HCT116 (cell line): ENCODE data around the gene ATP2A3. TPM values are rescaled to one million over a fixed set of nuclear protein-coding genes. Genes with fewer than 3 reads are reported as not detected.

Source experiments
- ATAC-seq: fragments of 200-7000 bp; cut with Tn5 transposase; 2 replicates; pipeline ENCODE4 v1.9.1; 2020; ENCODE audit warnings: mild to moderate bottlenecking, moderate library complexity
- BruUV-seq: library from RNA; stranded (reverse); fragments of 400-500 nt; replicated peaks from 2 replicates; lab custom pipeline; 2021; lab: Mats Ljungman, UMichigan
- CTCF ChIA-PET: fragments of 300-600 bp; sonication (Branson Sonifier 250); formaldehyde crosslinking; loops from one replicate; lab custom pipeline; 2021; ENCODE audit warnings: antibody characterized with exemption; lab: Charles Lee
- POLR2A ChIA-PET: fragments of 300-600, 350-600 bp; sonication (Branson Sonifier 250); formaldehyde crosslinking; loops from one replicate; lab custom pipeline; 2021; ENCODE audit warnings: antibody characterized with exemption; lab: Charles Lee
- RAD21 ChIA-PET, 2 experiments: fragments of 300-600 bp; sonication (Branson Sonifier 250); formaldehyde crosslinking; loops; one replicate each; lab custom pipeline; 2023; ENCODE audit warnings: low total read pairs in 2 of 2; ENCODE audit not compliant: uncharacterized antibody in 2 of 2, unreplicated experiment in 2 of 2, low non-redundant PET in 1 of 2; lab: Charles Lee
- DNase-seq: peaks from one replicate; pipeline ENCODE4 v3.0.0-alpha.2; 2010; ENCODE audit warnings: low read depth, low spot score
- H2AFZ ChIP-seq: fragments of 200-600 bp; shearing (Covaris generic), sonication (generic); 2 replicates; pipeline ENCODE4 v1.6.1; 2017; ENCODE audit warnings: low read depth, mixed run types, mixed read lengths, antibody characterized with exemption, low read length; ENCODE audit not compliant: poor library complexity, severe bottlenecking
- H3K27ac ChIP-seq: 2 replicates; pipeline ENCODE4 v1.5.1; 2012; ENCODE audit warnings: low read depth, low read length
- H3K27me3 ChIP-seq: fragments of 200-600 bp; sonication (generic); 2 replicates; pipeline ENCODE4 v1.6.1; 2016; ENCODE audit warnings: mixed run types, low read length, mixed read lengths; ENCODE audit not compliant: insufficient read depth
- H3K36me3 ChIP-seq, 2 experiments: fragments of 200-500 bp in 1 of 2; fragments of 200-600 bp in 1 of 2; sonication (Bioruptor generic) in 1 of 2; sonication (generic) in 1 of 2; 2 replicates each; pipeline versions ENCODE4 v1.5.1 to v1.6.1; 2014 to 2016; ENCODE audit warnings: low read length in 2 of 2, inconsistent platforms in 1 of 2, mixed read lengths in 1 of 2, mixed run types in 1 of 2; ENCODE audit not compliant: insufficient read depth in 2 of 2, control insufficient read depth in 1 of 2
- H3K4me1 ChIP-seq, 2 experiments: fragments of 200-600 bp in 1 of 2; sonication (generic) in 1 of 2; 2 replicates each; pipeline versions ENCODE4 v1.5.1 to v1.6.1; 2012 to 2017; ENCODE audit warnings: low read length in 2 of 2, inconsistent platforms in 1 of 2, mild to moderate bottlenecking in 1 of 2, mixed read lengths in 1 of 2, mixed run types in 1 of 2, moderate library complexity in 1 of 2; ENCODE audit not compliant: insufficient read depth in 2 of 2, control insufficient read depth in 1 of 2
- H3K4me2 ChIP-seq: fragments of 200-600 bp; sonication (generic); 2 replicates; pipeline ENCODE4 v1.6.1; 2017; ENCODE audit warnings: mixed run types, low read length, mixed read lengths
- H3K4me3 ChIP-seq, 2 experiments: fragments of 200-600 bp in 1 of 2; sonication (generic) in 1 of 2; replicated peaks in 1 of 2; 2 replicates each; pipeline ENCODE4 v1.5.1; 2011 to 2016; ENCODE audit warnings: low read length in 2 of 2, control low read depth in 1 of 2, low read depth in 1 of 2, mild to moderate bottlenecking in 1 of 2, mixed read lengths in 1 of 2, mixed run types in 1 of 2
- H3K79me2 ChIP-seq: fragments of 200-600 bp; sonication (generic); 2 replicates; pipeline ENCODE4 v1.6.1; 2017; ENCODE audit warnings: mild to moderate bottlenecking, mixed run types, low read length, moderate library complexity, mixed read lengths; ENCODE audit not compliant: insufficient read depth
- H3K9ac ChIP-seq: fragments of 200-600 bp; sonication (generic); 2 replicates; pipeline ENCODE4 v1.6.1; 2016; ENCODE audit warnings: low read length, mixed read lengths
- H3K9me2 ChIP-seq: fragments of 200-600 bp; sonication (generic), shearing (Covaris generic); 2 replicates; pipeline ENCODE4 v1.6.1; 2017; ENCODE audit warnings: mixed run types, mild to moderate bottlenecking, moderate library complexity; ENCODE audit not compliant: insufficient read depth
- H3K9me3 ChIP-seq, 2 experiments: fragments of 200-500 bp in 1 of 2; fragments of 200-600 bp in 1 of 2; sonication (Bioruptor generic) in 1 of 2; sonication (generic) in 1 of 2; 2 replicates each; pipeline ENCODE4 v1.6.1; 2014 to 2017; ENCODE audit warnings: low read length in 2 of 2, mixed read lengths in 2 of 2, inconsistent platforms in 1 of 2, low read depth in 1 of 2, mild to moderate bottlenecking in 1 of 2, mixed run types in 1 of 2, moderate library complexity in 1 of 2; ENCODE audit not compliant: control insufficient read depth in 1 of 2, insufficient read depth in 1 of 2
- H4K20me1 ChIP-seq: fragments of 200-600 bp; sonication (generic), shearing (Covaris generic); 2 replicates; pipeline ENCODE4 v1.6.1; 2017; ENCODE audit warnings: mixed run types, mild to moderate bottlenecking, moderate library complexity; ENCODE audit not compliant: insufficient read depth
- CBX3 ChIP-seq: IDR thresholded peaks from 2 replicates; pipeline ENCODE4 v1.6.1; 2012; ENCODE audit warnings: low read depth
- EGR1 ChIP-seq: IDR thresholded peaks from 2 replicates; pipeline ENCODE4 v1.6.1; 2012; ENCODE audit warnings: low read depth
- ELF1 ChIP-seq: IDR thresholded peaks from 2 replicates; pipeline ENCODE4 v1.6.1; 2012; ENCODE audit warnings: low read depth, borderline replicate concordance
- EZH2 ChIP-seq: fragments of 200-600 bp; sonication (generic); IDR thresholded peaks from 2 replicates; pipeline ENCODE4 v1.6.1; 2017; ENCODE audit warnings: antibody characterized with exemption, mixed run types
- EZH2phosphoT487 ChIP-seq: fragments of 200-600 bp; IDR thresholded peaks from 2 replicates; pipeline ENCODE4 v1.6.1; 2018; ENCODE audit warnings: antibody characterized with exemption, borderline replicate concordance
- FOSL1 ChIP-seq: IDR thresholded peaks from 2 replicates; pipeline ENCODE4 v1.6.1; 2012; ENCODE audit warnings: low read depth
- JUND ChIP-seq: IDR thresholded peaks from 2 replicates; pipeline ENCODE4 v1.6.1; 2012
- MAX ChIP-seq: IDR thresholded peaks from 2 replicates; pipeline ENCODE4 v1.6.1; 2012
- POLR2A ChIP-seq: IDR thresholded peaks from 2 replicates; pipeline ENCODE4 v1.7.0; 2011; ENCODE audit warnings: borderline replicate concordance; ENCODE audit not compliant: insufficient read depth, insufficient read length; ENCODE audit errors: extremely low read depth
- POLR2AphosphoS5 ChIP-seq: IDR thresholded peaks from 2 replicates; pipeline ENCODE4 v1.6.1; 2011; ENCODE audit warnings: mild to moderate bottlenecking, low read depth, low read length, moderate library complexity
- SIN3A ChIP-seq: IDR thresholded peaks from 2 replicates; pipeline ENCODE4 v1.6.1; 2012; ENCODE audit warnings: low read depth
- SP1 ChIP-seq: IDR thresholded peaks from 2 replicates; pipeline ENCODE4 v1.6.1; 2012; ENCODE audit warnings: low read depth
- SRF ChIP-seq: IDR thresholded peaks from 2 replicates; pipeline ENCODE4 v1.6.1; 2012; ENCODE audit warnings: low read depth
- TCF7L2 ChIP-seq: IDR thresholded peaks from 2 replicates; pipeline ENCODE4 v1.7.0; 2011; ENCODE audit warnings: borderline replicate concordance, inconsistent platforms; ENCODE audit not compliant: insufficient read depth, insufficient read length; ENCODE audit errors: extremely low read depth
- YY1 ChIP-seq: IDR thresholded peaks from 2 replicates; pipeline ENCODE4 v1.6.1; 2011; ENCODE audit warnings: low read length, low read depth, moderate library complexity, mild to moderate bottlenecking; ENCODE audit not compliant: insufficient replicate concordance; ENCODE audit errors: extremely low read depth
- ZNF274 ChIP-seq: fragments of 200-500 bp; sonication (Bioruptor generic); IDR thresholded peaks from 2 replicates; pipeline ENCODE4 v1.6.1; 2014; ENCODE audit warnings: mild to moderate bottlenecking, low read depth, low read length, inconsistent platforms
- intact Hi-C: fragments of 100-400 bp; cut with micrococcal nuclease; formaldehyde crosslinking; loops from 2 replicates; pipeline ENCODE4 v1.10.0; 2022
- total RNA-seq: library from RNA; stranded (reverse); gene quantifications from one replicate; pipeline ENCODE4 v1.2.1, GENCODE V29; 2021; ENCODE audit not compliant: unreplicated experiment
- TF ChIP-seq, protein P1 (sequence below): IDR thresholded peaks from 2 replicates; pipeline ENCODE4 v1.6.1; 2012
- TF ChIP-seq, protein P2 (sequence below): IDR thresholded peaks from 2 replicates; pipeline ENCODE4 v1.6.1; 2011; ENCODE audit warnings: mild to moderate bottlenecking, low read length, moderate library complexity; ENCODE audit not compliant: insufficient replicate concordance; ENCODE audit errors: extremely low read depth
- TF ChIP-seq, protein P3 (sequence below): IDR thresholded peaks from 2 replicates; pipeline ENCODE4 v1.6.1; 2012; ENCODE audit warnings: low read depth

Gene ATP2A3
- total RNA-seq, 1 experiment from 2014 or later: 23.1 TPM

DNA sequence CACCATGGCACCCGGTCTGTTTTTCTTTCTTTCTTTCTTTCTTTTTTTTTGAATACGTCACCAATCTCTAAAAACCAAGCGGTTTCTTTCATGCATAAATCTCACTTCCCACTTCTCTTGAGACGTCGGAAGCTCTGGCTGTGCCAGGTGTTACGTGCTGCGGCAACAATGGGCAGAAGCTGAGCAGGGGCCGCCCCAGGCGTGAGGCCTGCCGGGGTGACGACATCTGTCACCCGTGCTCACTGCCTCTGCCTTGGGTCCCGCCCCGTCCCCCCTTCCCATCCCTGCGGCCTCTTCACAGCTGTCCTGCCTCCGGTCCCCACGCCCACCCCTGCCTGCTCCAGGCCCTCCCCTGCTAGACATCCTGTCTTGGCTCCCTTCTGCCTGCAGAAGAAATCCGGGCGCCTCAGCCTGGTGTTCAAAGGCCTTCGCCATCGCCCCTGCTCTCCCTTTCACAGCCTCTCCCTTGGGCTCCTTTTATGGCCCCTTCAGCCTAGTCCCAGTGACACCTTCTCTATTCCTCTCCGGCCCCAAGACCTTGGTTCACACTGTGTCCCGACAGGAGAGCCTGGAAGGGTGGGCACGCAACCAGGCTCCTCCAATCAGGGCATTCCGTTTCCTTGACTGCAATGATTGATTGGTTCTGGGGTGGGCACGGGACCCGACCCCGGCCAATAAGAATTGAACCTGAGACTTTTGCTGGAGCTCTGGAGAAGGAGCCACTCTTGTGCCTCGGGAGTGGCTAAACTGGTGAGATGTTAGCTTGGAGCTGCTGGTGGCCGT, 52.8 kb downstream of the ATP2A3 start:
- CTCF ChIA-PET: interaction anchor here (3.9 kb wide), 1 partner anchor 66 kb away, joined by 31 read pairs; the partner anchor contains the start of gene NCBP3
- ATAC-seq: no peak
- Histone ChIP-seq H3K9me2 (no peaks in the 10 kb centered on the region), H2AFZ (no peak overlapping the region), H3K4me2 (no peak overlapping the region), H3K27me3 (no peaks in the 10 kb centered on the region), H3K9ac (no peak overlapping the region), H4K20me1 (no peaks in the 10 kb centered on the region), H3K27ac (no peak overlapping the region), H3K9me3 (no peaks in the 10 kb centered on the region), H3K4me3 (no peak overlapping the region), H3K36me3 (no peaks in the 10 kb centered on the region), H3K4me1 (peaks cover 0 to 8% of the 10 kb centered on the region in 2 experiments; a peak in 2 of 4 replicates), H3K79me2 (no peaks in the 10 kb centered on the region)
- TF ChIP-seq JUND (no peak), POLR2A (no peak), TCF7L2 (no peak), EZH2phosphoT487 (no peak), ELF1 (no peak), SIN3A (no peak), MAX (no peak), EGR1 (no peak), POLR2AphosphoS5 (no peak), SP1 (no peak), SRF (no peak), ZNF274 (no peak), FOSL1 (no peak), EZH2 (no peak), YY1 (no peak), CBX3 (no peak)
- TF ChIP-seq, protein P1, sequence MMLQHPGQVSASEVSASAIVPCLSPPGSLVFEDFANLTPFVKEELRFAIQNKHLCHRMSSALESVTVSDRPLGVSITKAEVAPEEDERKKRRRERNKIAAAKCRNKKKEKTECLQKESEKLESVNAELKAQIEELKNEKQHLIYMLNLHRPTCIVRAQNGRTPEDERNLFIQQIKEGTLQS: no peak
- TF ChIP-seq, protein P2, sequence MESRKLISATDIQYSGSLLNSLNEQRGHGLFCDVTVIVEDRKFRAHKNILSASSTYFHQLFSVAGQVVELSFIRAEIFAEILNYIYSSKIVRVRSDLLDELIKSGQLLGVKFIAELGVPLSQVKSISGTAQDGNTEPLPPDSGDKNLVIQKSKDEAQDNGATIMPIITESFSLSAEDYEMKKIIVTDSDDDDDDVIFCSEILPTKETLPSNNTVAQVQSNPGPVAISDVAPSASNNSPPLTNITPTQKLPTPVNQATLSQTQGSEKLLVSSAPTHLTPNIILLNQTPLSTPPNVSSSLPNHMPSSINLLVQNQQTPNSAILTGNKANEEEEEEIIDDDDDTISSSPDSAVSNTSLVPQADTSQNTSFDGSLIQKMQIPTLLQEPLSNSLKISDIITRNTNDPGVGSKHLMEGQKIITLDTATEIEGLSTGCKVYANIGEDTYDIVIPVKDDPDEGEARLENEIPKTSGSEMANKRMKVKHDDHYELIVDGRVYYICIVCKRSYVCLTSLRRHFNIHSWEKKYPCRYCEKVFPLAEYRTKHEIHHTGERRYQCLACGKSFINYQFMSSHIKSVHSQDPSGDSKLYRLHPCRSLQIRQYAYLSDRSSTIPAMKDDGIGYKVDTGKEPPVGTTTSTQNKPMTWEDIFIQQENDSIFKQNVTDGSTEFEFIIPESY: no peak
- TF ChIP-seq, protein P3, sequence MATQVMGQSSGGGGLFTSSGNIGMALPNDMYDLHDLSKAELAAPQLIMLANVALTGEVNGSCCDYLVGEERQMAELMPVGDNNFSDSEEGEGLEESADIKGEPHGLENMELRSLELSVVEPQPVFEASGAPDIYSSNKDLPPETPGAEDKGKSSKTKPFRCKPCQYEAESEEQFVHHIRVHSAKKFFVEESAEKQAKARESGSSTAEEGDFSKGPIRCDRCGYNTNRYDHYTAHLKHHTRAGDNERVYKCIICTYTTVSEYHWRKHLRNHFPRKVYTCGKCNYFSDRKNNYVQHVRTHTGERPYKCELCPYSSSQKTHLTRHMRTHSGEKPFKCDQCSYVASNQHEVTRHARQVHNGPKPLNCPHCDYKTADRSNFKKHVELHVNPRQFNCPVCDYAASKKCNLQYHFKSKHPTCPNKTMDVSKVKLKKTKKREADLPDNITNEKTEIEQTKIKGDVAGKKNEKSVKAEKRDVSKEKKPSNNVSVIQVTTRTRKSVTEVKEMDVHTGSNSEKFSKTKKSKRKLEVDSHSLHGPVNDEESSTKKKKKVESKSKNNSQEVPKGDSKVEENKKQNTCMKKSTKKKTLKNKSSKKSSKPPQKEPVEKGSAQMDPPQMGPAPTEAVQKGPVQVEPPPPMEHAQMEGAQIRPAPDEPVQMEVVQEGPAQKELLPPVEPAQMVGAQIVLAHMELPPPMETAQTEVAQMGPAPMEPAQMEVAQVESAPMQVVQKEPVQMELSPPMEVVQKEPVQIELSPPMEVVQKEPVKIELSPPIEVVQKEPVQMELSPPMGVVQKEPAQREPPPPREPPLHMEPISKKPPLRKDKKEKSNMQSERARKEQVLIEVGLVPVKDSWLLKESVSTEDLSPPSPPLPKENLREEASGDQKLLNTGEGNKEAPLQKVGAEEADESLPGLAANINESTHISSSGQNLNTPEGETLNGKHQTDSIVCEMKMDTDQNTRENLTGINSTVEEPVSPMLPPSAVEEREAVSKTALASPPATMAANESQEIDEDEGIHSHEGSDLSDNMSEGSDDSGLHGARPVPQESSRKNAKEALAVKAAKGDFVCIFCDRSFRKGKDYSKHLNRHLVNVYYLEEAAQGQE: no peak
- intact Hi-C loops: loop anchor here (5.0 kb wide), 1 partner anchor 161 kb away; no protein-coding TSS in a partner anchor
- POLR2A ChIA-PET: no interaction called here
- RAD21 ChIA-PET: no interaction called here
- DNase-seq: no peak
- BruUV-seq: no TSS peak
